GM21528 (cell line): ENCODE measurements around the gene GPD2.
A peak's percentile ranks its signal among the peaks of the same experiment; 100 is the strongest.
"Not testable (repeated sequence)": the region's sequence is repeated elsewhere in the genome, so short reads cannot be mapped to it uniquely, and the experiment has no call there.

Source experiments
- ATAC-seq: cut with Tn5 transposase; IDR thresholded peaks from one replicate; pipeline ENCODE4 v1.9.1; 2021; ENCODE audit warnings: mild to moderate bottlenecking, moderate library complexity; ENCODE audit not compliant: unreplicated experiment, low FRiP score

The GPD2 gene

DNA sequence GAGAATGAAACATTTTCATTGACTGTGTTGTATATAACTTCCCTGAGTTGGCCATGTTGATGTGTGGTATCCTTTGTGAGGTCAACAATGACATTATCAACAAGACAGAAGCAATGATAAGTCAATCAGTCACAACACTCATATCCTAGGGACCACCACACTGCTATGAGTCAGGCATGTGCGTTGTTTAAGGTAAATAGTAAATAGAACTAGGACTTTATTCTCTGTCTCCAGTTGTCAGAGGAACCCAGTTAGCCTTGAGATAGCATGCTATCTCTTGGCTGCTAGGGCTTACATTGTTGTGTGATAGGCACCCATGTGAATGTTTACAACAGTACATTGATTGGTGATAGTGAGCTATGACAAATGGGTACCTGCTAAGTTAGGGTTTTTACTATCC lies 37.3 kb downstream of the GPD2 start:
- no peak for ATAC-seq

- no peak for ATAC-seq
These were observed 38.2 kb downstream of the GPD2 start for GRCh38 chr2:156474401-156474800.

DNA sequence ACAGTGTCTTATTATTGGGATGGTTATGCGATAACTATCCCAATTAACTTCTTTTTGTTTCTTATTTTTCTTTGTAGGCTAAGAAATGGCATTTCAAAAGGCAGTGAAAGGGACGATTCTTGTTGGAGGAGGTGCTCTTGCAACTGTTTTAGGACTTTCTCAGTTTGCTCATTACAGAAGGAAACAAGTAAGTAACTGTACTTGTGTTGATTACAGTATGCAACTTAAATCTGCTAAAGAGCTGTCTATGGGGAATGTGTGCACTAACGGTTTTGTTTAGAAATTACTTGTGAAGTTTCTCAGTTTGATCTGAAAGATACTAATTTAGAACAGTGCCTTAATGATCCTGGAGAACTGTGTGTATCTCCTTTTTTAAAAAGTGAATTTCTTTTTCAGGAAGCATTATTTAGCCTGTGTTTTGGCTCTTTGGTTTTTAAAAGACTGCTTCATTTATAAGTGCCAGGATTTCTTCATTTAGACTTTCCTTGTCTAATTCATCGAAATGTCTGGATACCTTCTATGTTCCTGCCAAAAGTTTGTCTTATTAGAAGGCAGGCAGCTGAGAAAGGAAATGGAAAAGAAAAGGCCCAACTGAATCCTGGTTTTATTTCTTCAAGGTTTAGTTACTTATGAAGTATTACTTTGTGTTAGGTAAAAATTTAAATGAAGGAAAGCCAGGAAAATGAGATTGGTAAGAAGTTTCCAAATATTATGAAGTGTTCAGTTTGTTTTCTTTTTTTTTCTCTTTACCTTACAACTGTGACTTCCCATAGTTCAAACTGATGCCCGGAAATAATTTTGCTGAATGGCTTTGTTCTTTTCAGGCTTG lies 40.1 kb downstream of the GPD2 start:
- ATAC-seq = no peak

DNA sequence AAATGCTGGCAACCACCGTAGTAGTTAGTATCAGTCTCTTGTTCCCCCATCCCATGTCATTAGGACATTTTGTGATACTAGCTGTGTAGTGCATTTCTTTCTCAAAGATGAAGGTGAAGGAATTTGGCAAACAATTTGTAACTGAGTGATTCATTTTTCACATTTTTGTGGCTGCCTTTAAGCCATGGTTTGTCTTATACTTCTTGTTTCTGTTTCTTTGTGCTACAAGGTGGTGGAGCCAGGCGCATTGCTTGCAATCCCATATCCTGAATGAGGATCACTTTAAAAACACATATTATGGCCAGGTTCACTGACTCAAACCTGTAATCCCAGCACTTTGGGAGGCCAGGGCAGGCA lies 40.6 kb downstream of the GPD2 start:
- ATAC-seq = peak; percentile 71

GRCh38 chr2:156480376-156480775 lies 44.2 kb downstream of the GPD2 start:
- ATAC-seq = no peak

DNA sequence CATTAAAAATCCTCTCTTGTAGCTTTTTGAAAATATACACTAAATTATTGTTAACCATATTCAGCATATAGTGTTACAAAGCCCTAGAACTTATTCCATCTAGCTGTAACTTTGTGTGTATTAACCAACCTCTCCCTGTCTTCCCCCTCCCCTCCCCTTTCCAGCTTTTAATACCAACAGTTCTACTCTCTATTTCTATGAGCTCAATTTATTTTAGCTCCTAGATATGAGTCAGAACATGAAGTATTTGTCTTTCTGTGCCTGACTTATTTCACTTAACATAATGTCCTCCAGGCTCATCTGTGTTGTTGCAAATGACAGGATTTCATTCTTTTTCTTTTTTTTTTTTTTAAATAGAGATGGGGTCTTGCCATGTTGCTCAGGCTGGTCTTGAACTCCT lies 45.1 kb downstream of the GPD2 start:
- no peak for ATAC-seq

- ATAC-seq = no peak
These were observed 47.6 kb downstream of the GPD2 start for GRCh38 chr2:156483741-156484173.

DNA sequence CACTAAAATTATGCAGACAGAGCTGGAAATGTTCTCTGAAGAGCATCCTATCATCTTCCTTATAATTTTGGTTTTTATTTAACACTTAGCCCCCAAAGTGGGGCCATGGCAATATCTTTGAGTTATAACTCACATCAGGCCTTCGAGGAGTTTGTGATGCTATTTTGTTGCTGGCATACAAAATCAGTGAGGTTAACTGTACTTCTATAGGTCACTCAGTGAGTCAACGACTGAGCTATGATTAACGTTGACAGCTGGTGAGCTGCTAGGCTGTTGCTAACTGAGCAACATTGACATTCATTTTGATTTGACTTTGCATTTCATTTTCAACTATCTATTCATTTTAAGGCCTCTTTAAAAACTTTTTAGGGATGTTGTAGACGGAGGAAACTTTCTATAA lies 50.0 kb downstream of the GPD2 start:
- no peak for ATAC-seq

- ATAC-seq = no peak
These were observed 50.4 kb downstream of the GPD2 start for GRCh38 chr2:156486614-156487013.

DNA sequence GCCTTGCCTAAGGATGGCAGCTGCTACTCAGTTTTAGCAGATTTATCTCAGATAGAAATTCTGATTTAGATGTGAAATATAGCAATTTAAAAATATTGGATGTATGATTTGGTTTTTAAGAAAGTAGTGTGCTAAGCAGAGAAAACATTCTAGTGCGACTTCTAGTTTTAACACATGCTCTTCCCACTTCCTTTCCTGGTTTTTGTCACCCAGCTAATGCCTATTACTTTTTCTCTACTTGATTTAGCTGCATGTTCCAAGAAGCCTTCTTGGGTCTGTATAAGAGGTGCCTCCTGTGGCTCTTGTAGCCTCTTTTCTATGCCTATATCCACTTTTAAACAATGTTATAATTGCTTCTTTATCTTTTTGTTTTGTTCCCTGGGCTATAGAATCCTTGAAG lies 53.0 kb downstream of the GPD2 start:
- ATAC-seq = no peak

GRCh38 chr2:156489750-156490465 lies 53.7 kb downstream of the GPD2 start:
- ATAC-seq = no peak

GRCh38 chr2:156490466-156490840 lies 54.3 kb downstream of the GPD2 start:
- ATAC-seq = no peak

- ATAC-seq = no peak
These were observed 55.0 kb downstream of the GPD2 start for GRCh38 chr2:156491176-156491575.

- no peak for ATAC-seq
These were observed 56.8 kb downstream of the GPD2 start for GRCh38 chr2:156492979-156493378.

- not testable (repeated sequence) for ATAC-seq
These were observed 59.8 kb downstream of the GPD2 start for GRCh38 chr2:156495998-156496397.

DNA sequence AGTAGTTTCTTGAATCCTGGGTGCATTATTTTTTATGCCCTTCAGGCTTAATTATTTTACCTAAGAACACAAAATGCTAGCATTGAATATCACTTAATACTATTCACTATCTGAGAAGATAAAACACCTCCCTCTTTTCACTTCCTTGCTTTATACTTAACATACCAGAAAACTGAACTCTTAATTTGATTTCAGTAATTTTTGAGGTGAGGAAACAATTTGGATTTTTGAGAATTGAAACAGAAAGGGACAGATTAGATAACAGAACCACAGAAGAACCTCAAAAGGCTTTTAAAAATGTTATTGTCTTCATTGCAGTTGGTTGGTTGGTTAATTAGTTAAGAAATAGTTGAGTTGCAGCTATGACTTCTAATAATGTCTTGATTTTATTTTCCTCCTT lies 69.5 kb downstream of the GPD2 start:
- peak; percentile 77 for ATAC-seq

GRCh38 chr2:156511122-156511521 lies 74.9 kb downstream of the GPD2 start:
- ATAC-seq = peak; percentile 27

GRCh38 chr2:156511803-156512202 lies 75.6 kb downstream of the GPD2 start:
- ATAC-seq = peak; percentile 68

GRCh38 chr2:156512451-156512850 lies 76.3 kb downstream of the GPD2 start:
- no peak for ATAC-seq

- no peak for ATAC-seq
These were observed 77.0 kb downstream of the GPD2 start for GRCh38 chr2:156513219-156513618.

- ATAC-seq = no peak
These were observed 81.2 kb downstream of the GPD2 start for GRCh38 chr2:156517419-156517818.

- no peak for ATAC-seq
These were observed 82.0 kb downstream of the GPD2 start for GRCh38 chr2:156518138-156518537.
